ENCODE results near the gene GZF1.

Gene GZF1

GRCh38 chr20:23339986-23340385 lies 22.0 kb upstream of the GZF1 start:
- Histone ChIP-seq H4K5ac (ENCODE audit: low read length) (no peak overlapping the region), H3K56ac (ENCODE audit: low read length) (no peak overlapping the region), H3K23ac (ENCODE audit: low read length) (no peak overlapping the region), H3K9ac (ENCODE audit: low read length) (no peak overlapping the region), H4K8ac (ENCODE audit: low read depth, low read length) (no peak overlapping the region), H3K27me3 (ENCODE audit: insufficient read depth, low read length, poor library complexity) (no peaks in the 10 kb centered on the region), H2BK15ac (replicated peaks; ENCODE audit: low read depth) (no peak overlapping the region), H3K4me3 (ENCODE audit: low read length) (no peak overlapping the region), H3K79me1 (ENCODE audit: low read length) (no peaks in the 10 kb centered on the region), H3K4me1 (ENCODE audit: control insufficient read depth, low read depth, low read length) (no peaks in the 10 kb centered on the region), H3K36me3 (ENCODE audit: control insufficient read depth, insufficient read depth, low read length) (no peaks in the 10 kb centered on the region), H3K4ac (ENCODE audit: low read depth, low read length) (no peak overlapping the region), H2BK120ac (ENCODE audit: low read depth, low read length) (no peak overlapping the region), H3K27ac (ENCODE audit: low read depth, low read length) (no peak overlapping the region), H3K4me2 (ENCODE audit: low read length) (no peak overlapping the region), H3K18ac (ENCODE audit: low read length) (no peak overlapping the region), H2AK5ac (ENCODE audit: low read length) (no peak overlapping the region), H3K79me2 (ENCODE audit: control insufficient read depth, insufficient read depth, low read length) (no peaks in the 10 kb centered on the region), H2BK5ac (ENCODE audit: low read length) (no peak overlapping the region)
- DNase-seq = no peak
- WGBS (ENCODE audit: extremely low coverage, insufficient coverage, low lambda C conversion rate) = no CpG with 5 or more reads among the region's 13 CpGs

- no peak overlapping the region for H2BK120ac ChIP-seq (ENCODE audit: low read depth, low read length)
- H3K18ac ChIP-seq (ENCODE audit: low read length) = no peak overlapping the region
- no peak overlapping the region for H4K5ac ChIP-seq (ENCODE audit: low read length)
- no peak overlapping the region for H4K8ac ChIP-seq (ENCODE audit: low read depth, low read length)
- no peak overlapping the region for H3K4me3 ChIP-seq (ENCODE audit: low read length)
- WGBS (ENCODE audit: extremely low coverage, insufficient coverage, low lambda C conversion rate) = no CpG with 5 or more reads among the region's 9 CpGs
- no peak overlapping the region for H3K23ac ChIP-seq (ENCODE audit: low read length)
- no peaks in the 10 kb centered on the region for H3K79me1 ChIP-seq (ENCODE audit: low read length)
- DNase-seq = peak; percentile 84
- no peak overlapping the region for H2AK5ac ChIP-seq (ENCODE audit: low read length)
- H3K9ac ChIP-seq (ENCODE audit: low read length) = no peak overlapping the region
- H3K4ac ChIP-seq (ENCODE audit: low read depth, low read length) = no peak overlapping the region
- no peaks in the 10 kb centered on the region for H3K4me1 ChIP-seq (ENCODE audit: control insufficient read depth, low read depth, low read length)
- no peak overlapping the region for H3K4me2 ChIP-seq (ENCODE audit: low read length)
- no peak overlapping the region for H3K56ac ChIP-seq (ENCODE audit: low read length)
- H3K27ac ChIP-seq (ENCODE audit: low read depth, low read length) = no peak overlapping the region
- H3K36me3 ChIP-seq (ENCODE audit: control insufficient read depth, insufficient read depth, low read length) = no peaks in the 10 kb centered on the region
- H3K79me2 ChIP-seq (ENCODE audit: control insufficient read depth, insufficient read depth, low read length) = no peaks in the 10 kb centered on the region
- no peaks in the 10 kb centered on the region for H3K27me3 ChIP-seq (ENCODE audit: insufficient read depth, low read length, poor library complexity)
- no peak overlapping the region for H2BK5ac ChIP-seq (ENCODE audit: low read length)
- no peak overlapping the region for H2BK15ac ChIP-seq (replicated peaks; ENCODE audit: low read depth)
Measured at GRCh38 chr20:23340524-23340923, 21.5 kb upstream of the GZF1 start.

GRCh38 chr20:23341073-23341472 lies 20.9 kb upstream of the GZF1 start:
- Histone ChIP-seq H2BK120ac (ENCODE audit: low read depth, low read length) (no peak overlapping the region), H4K5ac (ENCODE audit: low read length) (no peak overlapping the region), H2BK5ac (ENCODE audit: low read length) (no peak overlapping the region), H2AK5ac (ENCODE audit: low read length) (no peak overlapping the region), H3K18ac (ENCODE audit: low read length) (no peak overlapping the region), H3K79me1 (ENCODE audit: low read length) (no peaks in the 10 kb centered on the region), H2BK15ac (replicated peaks; ENCODE audit: low read depth) (no peak overlapping the region), H3K9ac (ENCODE audit: low read length) (no peak overlapping the region), H3K4me2 (ENCODE audit: low read length) (no peak overlapping the region), H3K27ac (ENCODE audit: low read depth, low read length) (no peak overlapping the region), H3K79me2 (ENCODE audit: control insufficient read depth, insufficient read depth, low read length) (no peaks in the 10 kb centered on the region), H3K27me3 (ENCODE audit: insufficient read depth, low read length, poor library complexity) (no peaks in the 10 kb centered on the region), H3K23ac (ENCODE audit: low read length) (no peak overlapping the region), H3K4me1 (ENCODE audit: control insufficient read depth, low read depth, low read length) (no peaks in the 10 kb centered on the region), H3K4me3 (ENCODE audit: low read length) (no peak overlapping the region), H3K36me3 (ENCODE audit: control insufficient read depth, insufficient read depth, low read length) (no peaks in the 10 kb centered on the region), H3K56ac (ENCODE audit: low read length) (no peak overlapping the region), H3K4ac (ENCODE audit: low read depth, low read length) (no peak overlapping the region), H4K8ac (ENCODE audit: low read depth, low read length) (no peak overlapping the region)
- DNase-seq = no peak
- no CpG with 5 or more reads among the region's 2 CpGs for WGBS (ENCODE audit: extremely low coverage, insufficient coverage, low lambda C conversion rate)

GRCh38 chr20:23343590-23343989 lies 18.4 kb upstream of the GZF1 start:
- no peaks in the 10 kb centered on the region for H3K4me1 ChIP-seq (ENCODE audit: control insufficient read depth, low read depth, low read length)
- no peak overlapping the region for H2BK15ac ChIP-seq (replicated peaks; ENCODE audit: low read depth)
- H3K9ac ChIP-seq (ENCODE audit: low read length) = no peak overlapping the region
- no peaks in the 10 kb centered on the region for H3K79me1 ChIP-seq (ENCODE audit: low read length)
- no peak overlapping the region for H4K8ac ChIP-seq (ENCODE audit: low read depth, low read length)
- H3K23ac ChIP-seq (ENCODE audit: low read length) = no peak overlapping the region
- no peak overlapping the region for H3K4me2 ChIP-seq (ENCODE audit: low read length)
- no peak overlapping the region for H3K4me3 ChIP-seq (ENCODE audit: low read length)
- H3K56ac ChIP-seq (ENCODE audit: low read length) = no peak overlapping the region
- H4K5ac ChIP-seq (ENCODE audit: low read length) = no peak overlapping the region
- no peak overlapping the region for H3K27ac ChIP-seq (ENCODE audit: low read depth, low read length)
- H3K27me3 ChIP-seq (ENCODE audit: insufficient read depth, low read length, poor library complexity) = no peaks in the 10 kb centered on the region
- H3K4ac ChIP-seq (ENCODE audit: low read depth, low read length) = no peak overlapping the region
- H3K36me3 ChIP-seq (ENCODE audit: control insufficient read depth, insufficient read depth, low read length) = no peaks in the 10 kb centered on the region
- no peak for DNase-seq
- H3K79me2 ChIP-seq (ENCODE audit: control insufficient read depth, insufficient read depth, low read length) = no peaks in the 10 kb centered on the region
- no peak overlapping the region for H2BK5ac ChIP-seq (ENCODE audit: low read length)
- no peak overlapping the region for H2BK120ac ChIP-seq (ENCODE audit: low read depth, low read length)
- no peak overlapping the region for H3K18ac ChIP-seq (ENCODE audit: low read length)
- WGBS (ENCODE audit: extremely low coverage, insufficient coverage, low lambda C conversion rate) = no CpG with 5 or more reads among the region's 1 CpG
- no peak overlapping the region for H2AK5ac ChIP-seq (ENCODE audit: low read length)

- Histone ChIP-seq H3K56ac (ENCODE audit: low read length) (no peak overlapping the region), H3K4me2 (ENCODE audit: low read length) (no peak overlapping the region)
- WGBS (ENCODE audit: extremely low coverage, insufficient coverage, low lambda C conversion rate) = no CpG with 5 or more reads among the region's 5 CpGs
Measured at GRCh38 chr20:23344336-23344735, 17.6 kb upstream of the GZF1 start.

GRCh38 chr20:23346002-23346401 lies 16.0 kb upstream of the GZF1 start:
- DNase-seq = no peak
- Histone ChIP-seq H3K4me2 (ENCODE audit: low read length) (no peak overlapping the region), H3K23ac (ENCODE audit: low read length) (no peak overlapping the region), H3K79me2 (ENCODE audit: control insufficient read depth, insufficient read depth, low read length) (peaks cover 3% of the 10 kb centered on the region), H3K56ac (ENCODE audit: low read length) (no peak overlapping the region), H2BK15ac (replicated peaks; ENCODE audit: low read depth) (no peak overlapping the region), H2AK5ac (ENCODE audit: low read length) (no peak overlapping the region), H3K4me3 (ENCODE audit: low read length) (no peak overlapping the region), H4K8ac (ENCODE audit: low read depth, low read length) (no peak overlapping the region), H3K27me3 (ENCODE audit: insufficient read depth, low read length, poor library complexity) (no peaks in the 10 kb centered on the region), H3K18ac (ENCODE audit: low read length) (no peak overlapping the region), H3K27ac (ENCODE audit: low read depth, low read length) (no peak overlapping the region), H4K5ac (ENCODE audit: low read length) (no peak overlapping the region), H3K4ac (ENCODE audit: low read depth, low read length) (no peak overlapping the region), H3K79me1 (ENCODE audit: low read length) (peaks cover 2% of the 10 kb centered on the region), H3K4me1 (ENCODE audit: control insufficient read depth, low read depth, low read length) (no peaks in the 10 kb centered on the region), H3K9ac (ENCODE audit: low read length) (no peak overlapping the region), H2BK120ac (ENCODE audit: low read depth, low read length) (no peak overlapping the region), H3K36me3 (ENCODE audit: control insufficient read depth, insufficient read depth, low read length) (no peaks in the 10 kb centered on the region), H2BK5ac (ENCODE audit: low read length) (no peak overlapping the region)
- no CpG with 5 or more reads among the region's 4 CpGs for WGBS (ENCODE audit: extremely low coverage, insufficient coverage, low lambda C conversion rate)

More at GRCh38 chr20:23344336-23344735, 17.6 kb upstream of the GZF1 start:
- Histone ChIP-seq H3K79me2 (ENCODE audit: control insufficient read depth, insufficient read depth, low read length) (no peaks in the 10 kb centered on the region), H3K23ac (ENCODE audit: low read length) (no peak overlapping the region), H3K36me3 (ENCODE audit: control insufficient read depth, insufficient read depth, low read length) (no peaks in the 10 kb centered on the region), H3K4ac (ENCODE audit: low read depth, low read length) (no peak overlapping the region), H3K4me3 (ENCODE audit: low read length) (no peak overlapping the region), H3K27me3 (ENCODE audit: insufficient read depth, low read length, poor library complexity) (no peaks in the 10 kb centered on the region), H2BK15ac (replicated peaks; ENCODE audit: low read depth) (no peak overlapping the region), H4K5ac (ENCODE audit: low read length) (no peak overlapping the region), H3K27ac (ENCODE audit: low read depth, low read length) (no peak overlapping the region), H3K9ac (ENCODE audit: low read length) (no peak overlapping the region), H3K18ac (ENCODE audit: low read length) (no peak overlapping the region), H4K8ac (ENCODE audit: low read depth, low read length) (no peak overlapping the region), H2BK5ac (ENCODE audit: low read length) (no peak overlapping the region), H2AK5ac (ENCODE audit: low read length) (no peak overlapping the region), H3K4me1 (ENCODE audit: control insufficient read depth, low read depth, low read length) (no peaks in the 10 kb centered on the region), H3K79me1 (ENCODE audit: low read length) (no peaks in the 10 kb centered on the region), H2BK120ac (ENCODE audit: low read depth, low read length) (no peak overlapping the region)
- no peak for DNase-seq

All from mesendoderm (in vitro differentiated cells).